Activated CD4-positive, CD25-positive, alpha-beta regulatory T cell treated with anti-CD3 and anti-CD28 coated beads, Interleukin-2, amount 50 U/mL, for 24 hours (primary cell): ENCODE data around the gene CYREN.
A peak's percentile ranks its signal among the peaks of the same experiment; 100 is the strongest.
"Not testable (repeated sequence)": the region's sequence is repeated elsewhere in the genome, so short reads cannot be mapped to it uniquely, and the experiment has no call there.

Experiments
- ATAC-seq, 2 donors: fragments of 150-1000 bp; cut with Tn5 transposase; one replicate each; pipeline ENCODE4 v1.10.0; 2021; ENCODE audit warnings: mild to moderate bottlenecking in 1 of 2, moderate library complexity in 1 of 2

The CYREN gene

GRCh38 chr7:135158141-135158655 is 12.3 kb downstream of the CYREN start:
- no peak for ATAC-seq

GRCh38 chr7:135156290-135156689 is 14.2 kb downstream of the CYREN start:
- ATAC-seq: no peak

GRCh38 chr7:135154734-135155133 is 15.8 kb downstream of the CYREN start:
- no peak for ATAC-seq

- ATAC-seq: no peak
Measured at GRCh38 chr7:135152442-135152841, 18.1 kb downstream of the CYREN start.

- ATAC-seq: no peak
Measured at GRCh38 chr7:135151533-135151932, 19.0 kb downstream of the CYREN start.

- ATAC-seq: no peak
Measured at GRCh38 chr7:135151132-135151531, 19.4 kb downstream of the CYREN start.

- no peak for ATAC-seq
Measured at GRCh38 chr7:135150072-135150782, 20.3 kb downstream of the CYREN start.

GRCh38 chr7:135147899-135148721 is 22.4 kb downstream of the CYREN start, which contains the start of gene TMEM140:
Gene TMEM140 (plus strand): TSS chr7:135148072. CDS start chr7:135164442, 16,370 bp downstream.
- peak; percentile 86 for ATAC-seq

GRCh38 chr7:135147341-135147898 is 23.1 kb downstream of the CYREN start:
- ATAC-seq: peak; percentile 5

GRCh38 chr7:135143885-135144668 is 26.4 kb downstream of the CYREN start:
- no peak for ATAC-seq

- no peak for ATAC-seq
Measured at GRCh38 chr7:135129579-135129978, 40.9 kb downstream of the CYREN start.

GRCh38 chr7:135128931-135129330 is 41.6 kb downstream of the CYREN start:
- ATAC-seq: no peak

- not testable (repeated sequence) for ATAC-seq
Measured at GRCh38 chr7:135124631-135125030, 45.9 kb downstream of the CYREN start.

- ATAC-seq: no peak
Measured at GRCh38 chr7:135121868-135122267, 48.6 kb downstream of the CYREN start.

- ATAC-seq: no peak
Measured at GRCh38 chr7:135117096-135117495, 53.4 kb downstream of the CYREN start.
